ENCODE measurements around the gene PES1.
"Not testable (repeated sequence)": the region's sequence is repeated elsewhere in the genome, so short reads cannot be mapped to it uniquely, and the experiment has no call there.

Gene PES1

DNA sequence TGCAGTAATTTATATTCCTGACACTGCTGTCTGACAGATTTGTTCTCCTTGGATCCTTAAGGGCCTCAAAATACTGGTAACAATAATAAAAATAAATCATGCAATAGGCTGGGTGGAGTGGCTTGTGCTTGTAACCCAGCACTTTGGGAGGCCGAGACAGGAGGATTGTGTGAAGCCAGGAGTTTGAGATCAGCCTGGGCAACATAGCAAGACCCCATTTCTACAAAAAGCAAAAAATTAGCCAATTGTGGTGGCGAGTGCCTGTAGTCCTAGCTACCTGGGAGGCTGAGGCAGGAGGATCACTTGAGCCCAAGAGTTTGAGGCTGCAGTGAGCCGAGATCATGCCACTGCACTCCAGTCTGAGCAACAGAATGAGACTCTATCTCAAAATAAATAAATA is 39.9 kb downstream of the PES1 start:
- not testable (repeated sequence) for DNase-seq

DNA sequence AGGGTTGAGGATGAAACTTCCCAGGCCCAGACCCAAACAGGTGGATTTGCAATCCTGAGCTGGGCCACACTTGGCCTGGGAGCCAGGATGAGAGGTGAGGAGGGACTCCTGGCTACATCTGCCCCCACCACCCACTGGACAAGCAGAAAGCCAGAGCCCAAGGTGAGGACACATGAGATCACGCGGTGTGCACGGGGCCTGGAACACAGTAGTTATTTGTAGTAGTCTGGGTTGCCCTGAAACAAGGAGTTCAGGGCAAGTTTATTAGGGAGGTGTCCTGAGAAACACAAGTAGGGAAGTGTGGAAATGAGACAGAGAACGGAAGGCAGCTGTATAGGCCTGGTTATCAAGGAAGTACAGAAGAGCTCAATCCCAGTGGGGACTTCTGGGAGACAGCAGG is 44.5 kb downstream of the PES1 start:
- DNase-seq: no peak

DNA sequence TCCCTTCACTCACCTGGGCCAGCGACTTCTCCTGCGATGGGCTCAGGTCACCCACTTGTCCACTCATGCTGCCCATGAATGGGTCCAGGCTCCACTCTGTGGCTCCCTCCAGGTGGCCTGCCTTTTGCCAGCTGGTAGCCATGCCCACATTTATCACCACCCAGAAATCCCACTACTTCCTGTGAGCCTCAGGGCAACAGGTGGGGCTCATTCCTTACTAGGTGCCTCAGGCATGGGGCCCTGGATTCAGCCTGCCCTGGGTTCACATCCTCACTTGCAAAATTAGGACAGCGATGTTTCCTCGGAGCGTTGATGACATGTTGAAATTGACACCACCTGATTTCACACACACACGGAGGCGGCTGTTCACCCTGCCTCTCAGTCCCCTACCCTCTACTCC is 45.1 kb downstream of the PES1 start, which contains the start of gene SEC14L6:
SEC14L6 (minus strand) TSS at position 126 of the 400 bp plus-strand sequence; CDS start at position 67, 59 bp downstream.
- DNase-seq: no peak

DNA sequence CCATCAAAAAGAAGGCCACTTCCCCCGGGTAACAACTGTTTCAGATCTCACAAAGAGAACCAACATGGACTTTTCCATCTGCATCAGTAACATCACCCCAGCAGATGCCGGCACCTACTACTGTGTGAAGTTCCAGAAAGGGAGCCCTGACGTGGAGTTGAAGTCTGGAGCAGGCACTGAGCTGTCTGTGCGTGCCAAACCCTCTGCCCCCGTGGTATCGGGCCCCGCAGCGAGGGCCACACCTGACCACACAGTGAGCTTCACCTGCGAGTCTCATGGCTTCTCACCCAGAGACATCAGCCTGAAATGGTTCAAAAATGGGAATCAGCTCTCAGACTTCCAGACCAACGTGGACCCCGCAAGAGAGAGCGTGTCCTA is 48.9 kb downstream of the PES1 start:
- no peak for DNase-seq

DNA sequence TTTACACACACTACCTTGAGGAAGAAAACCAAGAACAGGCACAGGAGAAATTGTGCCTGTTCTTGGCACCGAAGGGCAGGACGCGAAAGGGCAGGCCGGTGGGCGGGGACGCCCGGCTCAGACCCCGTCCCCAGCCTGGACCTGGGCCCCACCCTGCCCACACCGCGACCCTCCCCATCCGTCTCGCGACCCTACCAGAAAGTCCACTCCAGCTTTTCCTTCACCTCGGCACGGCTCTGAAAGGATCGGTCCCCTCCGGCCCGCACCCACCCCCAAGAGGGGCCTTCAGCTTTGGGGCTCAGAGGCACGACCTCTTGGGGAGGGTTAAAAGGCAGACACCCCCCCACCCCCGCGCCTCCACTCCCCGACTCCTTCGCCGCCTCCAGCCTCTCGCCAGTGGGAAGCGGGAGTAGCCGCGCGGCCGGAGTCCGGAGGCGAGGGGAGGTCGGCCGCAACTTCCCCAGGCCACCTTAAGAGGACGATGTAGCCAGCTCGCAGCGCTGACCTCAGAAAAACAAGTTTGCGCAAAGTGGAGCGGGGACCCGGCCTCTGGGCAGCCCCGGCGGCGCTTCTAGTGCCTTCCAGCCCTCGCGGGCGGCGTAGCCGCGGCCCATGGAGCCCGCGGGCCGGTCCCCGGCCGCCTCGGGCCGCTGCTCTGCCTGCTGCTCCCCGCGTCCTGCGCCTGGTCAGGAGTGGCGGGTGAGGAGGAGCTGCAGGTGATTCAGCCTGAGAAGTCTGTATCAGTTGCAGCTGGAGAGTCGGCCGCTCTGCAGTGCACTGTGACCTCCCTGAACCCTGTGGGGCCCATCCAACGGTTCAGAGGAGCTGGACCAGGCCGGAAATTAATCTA is 49.5 kb downstream of the PES1 start:
- DNase-seq: peak; percentile 26

DNA sequence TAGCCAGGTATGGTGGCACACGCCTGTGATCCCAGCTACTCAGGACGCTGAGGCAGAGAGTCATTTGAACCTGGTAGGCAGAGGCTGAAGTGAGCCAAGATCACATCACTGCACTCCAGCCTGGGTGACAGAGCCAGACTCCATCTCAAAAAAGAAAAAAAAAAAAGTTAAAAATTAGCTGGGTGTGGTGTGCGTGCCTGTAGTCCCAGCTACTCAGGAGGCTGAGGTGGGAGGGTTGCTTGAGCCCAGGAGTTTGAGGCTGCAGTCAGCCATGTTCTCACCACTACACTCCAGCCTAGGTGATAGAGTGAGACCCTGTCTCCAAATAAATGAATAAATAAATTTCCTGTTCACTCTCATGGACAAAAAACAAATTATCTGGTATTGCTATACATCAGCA is 50.2 kb downstream of the PES1 start:
- not testable (repeated sequence) for DNase-seq

DNA sequence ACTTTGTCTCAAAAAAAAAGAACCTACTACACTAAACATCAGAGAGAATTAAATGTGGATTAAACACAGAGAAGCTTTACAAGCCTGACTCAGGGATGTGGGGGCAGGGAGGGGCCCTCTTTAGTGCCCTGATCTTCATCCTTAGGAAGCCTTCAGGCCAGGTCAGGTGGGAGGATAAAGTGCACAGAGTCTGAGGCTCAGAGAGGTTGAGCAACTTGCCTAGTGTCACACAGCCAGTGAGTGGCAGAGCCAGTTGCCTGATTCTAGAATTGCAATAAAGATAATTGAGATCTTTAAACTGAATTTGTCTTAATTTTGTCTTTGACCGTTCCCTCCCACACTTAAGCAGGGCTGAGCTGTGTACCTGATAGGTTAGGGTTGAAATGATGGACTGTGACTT is 52.3 kb downstream of the PES1 start:
- DNase-seq: no peak

DNA sequence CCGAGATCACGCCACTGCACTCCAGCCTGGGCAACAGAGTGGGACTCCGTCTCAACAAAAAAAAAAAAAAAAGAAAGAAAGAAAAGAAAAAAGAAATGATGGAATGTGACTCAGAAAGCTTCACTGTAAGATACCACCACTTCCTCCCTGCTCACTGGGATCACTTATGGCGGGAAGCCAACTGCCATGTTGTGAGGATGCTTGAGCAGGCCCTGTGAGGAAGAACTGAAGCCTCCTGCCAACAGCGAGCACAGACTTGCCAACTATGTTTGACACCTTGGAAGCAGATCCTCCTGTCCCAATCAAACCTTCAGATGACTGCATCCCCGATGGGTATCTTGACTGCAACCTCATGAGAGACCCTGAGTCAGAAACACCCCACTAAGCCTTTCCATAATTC is 53.4 kb downstream of the PES1 start:
- no peak for DNase-seq

DNA sequence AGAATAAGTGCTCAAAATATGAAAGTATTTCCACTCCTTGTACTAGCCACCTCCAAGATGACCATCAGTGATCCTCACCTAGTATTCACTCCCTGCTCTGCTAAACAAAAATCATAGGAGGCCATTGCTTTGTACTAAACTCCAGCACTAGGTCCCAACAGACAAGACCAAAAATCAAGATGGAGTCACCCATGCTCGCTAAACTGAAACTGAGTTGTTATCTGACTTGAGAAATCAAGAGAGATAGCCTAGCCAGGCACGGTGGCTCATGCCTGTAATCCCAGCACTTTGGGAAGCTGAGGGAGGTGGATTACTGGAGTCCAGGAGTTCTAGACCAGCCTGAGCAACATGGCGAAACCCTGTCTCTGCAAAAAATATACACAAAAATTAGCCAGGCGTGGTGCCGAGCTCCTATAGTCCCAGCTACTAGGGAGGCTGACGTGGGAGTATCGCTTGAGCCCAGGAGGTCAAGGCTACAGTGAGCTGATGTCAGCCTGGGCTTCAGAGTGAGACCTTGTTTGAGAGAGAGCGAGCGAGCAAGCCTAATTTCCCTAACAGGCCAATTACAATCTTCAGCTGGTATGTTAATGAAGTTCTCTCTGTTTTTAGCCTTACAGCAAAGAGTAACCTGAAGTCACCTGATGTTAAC is 54.5 kb downstream of the PES1 start:
- no peak for DNase-seq

DNA sequence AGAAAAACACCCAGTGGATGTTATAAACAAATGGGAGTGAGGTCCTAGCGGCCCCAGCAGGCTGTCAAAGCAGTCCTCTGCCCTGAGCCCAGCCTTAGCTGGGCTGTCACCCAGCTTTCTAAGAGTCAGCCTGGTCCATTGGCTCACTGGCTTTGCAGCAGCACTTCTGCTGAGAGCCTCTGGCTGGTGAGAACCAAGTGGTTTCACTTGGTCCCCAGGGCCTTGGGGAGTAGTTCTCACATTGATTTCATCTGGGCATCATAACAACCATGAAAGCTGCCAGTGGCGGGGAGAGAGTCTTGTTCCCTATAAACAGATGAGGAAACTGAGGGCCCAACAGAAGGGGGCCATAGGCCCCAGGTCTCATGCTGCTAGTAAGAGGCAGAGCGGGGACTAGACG is 56.5 kb downstream of the PES1 start:
- no peak for DNase-seq

DNA sequence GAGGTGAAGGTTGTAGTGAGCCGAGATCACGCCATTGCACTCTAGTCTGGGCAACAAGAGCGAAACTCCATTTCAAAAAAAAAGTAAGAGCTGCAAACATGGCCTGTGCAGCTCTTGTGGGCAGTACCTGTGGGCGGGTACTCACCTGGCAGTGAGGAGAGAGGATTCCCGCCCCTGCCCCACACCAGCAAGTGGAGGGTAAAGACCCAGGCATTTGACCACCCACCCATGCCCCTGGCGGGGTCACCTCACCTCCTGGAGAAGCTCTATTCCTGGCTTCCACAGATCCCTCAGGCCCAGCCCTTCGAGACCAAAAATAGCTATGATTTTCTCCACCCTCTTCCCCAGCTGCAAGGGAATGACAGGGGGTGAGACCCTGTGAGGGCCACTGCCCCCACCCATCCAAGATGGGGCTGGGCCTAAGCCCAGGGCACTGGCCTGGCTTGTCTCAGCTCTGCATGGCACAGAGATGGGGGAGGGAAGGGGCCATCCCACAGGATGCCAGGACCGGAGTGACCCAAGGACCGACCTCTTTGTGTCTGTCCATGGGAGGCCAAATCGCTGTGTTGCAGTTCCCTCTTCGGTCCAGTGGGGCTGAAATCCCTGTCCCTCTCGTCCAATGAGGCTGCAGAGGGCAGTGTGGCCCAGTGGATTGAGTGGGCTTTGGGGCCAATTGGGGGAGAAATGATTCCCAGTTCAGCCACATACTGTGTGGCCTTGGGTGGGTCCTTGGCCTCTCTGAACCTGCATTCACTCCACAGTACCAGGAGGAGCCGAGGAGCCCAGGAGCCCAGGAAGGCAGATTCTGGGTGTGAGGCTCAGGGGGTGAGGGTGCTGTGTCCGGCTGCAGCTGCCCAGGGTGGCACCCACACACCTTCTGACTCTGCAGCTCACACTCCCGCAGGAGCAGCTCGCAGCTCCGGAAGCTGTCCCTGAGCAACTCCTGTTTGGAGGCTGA is 59.8 kb downstream of the PES1 start:
- no peak for DNase-seq

DNA sequence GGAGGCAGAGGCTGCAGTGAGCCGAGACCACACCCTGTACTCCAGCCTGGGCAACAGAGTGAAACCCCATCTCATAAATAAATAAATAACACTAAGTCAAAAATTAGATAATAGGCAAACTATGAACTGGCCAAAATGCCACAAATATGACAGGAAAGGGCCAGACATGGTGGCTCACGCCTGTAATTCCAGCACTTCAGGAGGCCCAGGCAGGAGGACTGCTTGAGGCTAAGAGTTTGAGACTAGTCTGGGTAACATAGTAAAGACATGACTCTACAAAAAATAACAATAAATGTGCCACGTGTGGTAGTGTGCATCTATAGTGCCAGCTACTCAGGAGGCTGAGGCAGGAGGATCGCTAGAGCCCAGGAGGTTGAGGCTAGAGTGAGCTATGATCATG is 65.1 kb downstream of the PES1 start:
- no peak for DNase-seq
